ENCODE results near the gene PLEKHH2.
"Not testable (repeated sequence)": the region's sequence is repeated elsewhere in the genome, so short reads cannot be mapped to it uniquely, and the experiment has no call there.

The PLEKHH2 gene

GRCh38 chr2:43636621-43637020, 439 bp upstream of the PLEKHH2 start:
- peak in 1 of 2 experiments; percentile 3 for DNase-seq (ENCODE audit: low read depth in 2 of 2)

- DNase-seq (ENCODE audit: low read depth in 2 of 2) = no peak
Observed at GRCh38 chr2:43642363-43642762, 5.3 kb downstream of the PLEKHH2 start.

DNA sequence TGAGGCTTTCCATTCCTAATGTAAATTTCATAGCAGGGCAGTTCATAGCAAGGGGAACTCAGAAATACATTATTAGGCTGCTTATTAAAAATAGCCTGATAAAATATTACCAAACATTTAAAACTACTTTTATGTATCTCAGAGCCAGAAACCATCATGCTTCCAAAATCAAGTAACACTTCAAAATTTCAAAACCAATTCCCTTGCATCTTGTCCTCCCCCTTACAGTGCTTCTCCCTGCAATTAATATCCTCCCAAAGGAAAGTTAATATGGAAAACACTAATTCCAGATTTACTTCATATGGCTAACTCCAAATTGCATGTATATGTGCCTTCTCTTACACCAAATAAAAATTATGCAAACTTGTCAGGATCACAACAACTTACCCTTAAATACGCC, 6.6 kb downstream of the PLEKHH2 start:
- DNase-seq (ENCODE audit: low read depth in 2 of 2) = no peak

DNA sequence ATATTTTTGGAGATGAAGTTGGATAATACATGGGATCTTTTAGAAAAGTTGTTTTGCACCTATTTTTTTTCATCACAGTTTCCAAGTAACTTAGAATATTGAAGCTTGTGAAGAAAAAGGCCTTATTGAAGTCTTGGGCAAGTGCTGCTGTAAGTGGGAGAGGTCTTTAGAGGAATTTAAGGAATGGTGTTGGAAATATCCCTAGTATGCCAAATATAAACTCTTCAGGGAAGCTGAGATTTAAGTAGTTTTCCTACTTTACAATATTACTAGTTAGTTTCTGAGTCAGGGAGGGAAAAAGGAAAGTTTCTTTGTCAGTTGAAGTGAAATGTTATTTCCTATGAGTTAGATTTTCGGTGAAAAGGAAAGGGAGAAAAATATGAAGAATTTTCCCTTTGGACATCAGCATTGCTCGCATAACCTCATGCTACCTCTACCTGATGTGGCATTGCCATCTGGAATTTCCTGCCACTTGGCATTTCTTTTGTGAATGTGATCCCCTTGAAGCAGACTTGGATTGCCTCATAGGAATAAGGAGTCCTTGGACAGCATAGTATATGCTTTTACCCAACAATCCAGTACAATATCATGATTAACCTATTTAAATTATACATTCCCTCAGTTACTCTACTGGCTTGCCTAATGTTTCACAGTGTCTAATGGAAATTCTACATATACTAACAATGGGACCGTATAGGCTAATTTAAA, 12.1 kb downstream of the PLEKHH2 start:
- DNase-seq (ENCODE audit: low read depth in 2 of 2) = no peak

- DNase-seq (ENCODE audit: low read depth in 2 of 2) = no peak
Observed at GRCh38 chr2:43653506-43653905, 16.4 kb downstream of the PLEKHH2 start.

- DNase-seq (ENCODE audit: low read depth in 2 of 2) = no peak
Observed at GRCh38 chr2:43657241-43657640, 20.2 kb downstream of the PLEKHH2 start.

- DNase-seq (ENCODE audit: low read depth in 2 of 2) = no peak
Observed at GRCh38 chr2:43675646-43676321, 38.7 kb downstream of the PLEKHH2 start.

GRCh38 chr2:43676322-43677050, 39.4 kb downstream of the PLEKHH2 start, which contains the start of gene C1GALT1C1L:
Gene C1GALT1C1L, minus strand, starts transcription at chr2:43676429. Its CDS starts 107 bp downstream, at chr2:43676322.
- DNase-seq (ENCODE audit: low read depth in 2 of 2) = peak; percentile 8 to 38

DNA sequence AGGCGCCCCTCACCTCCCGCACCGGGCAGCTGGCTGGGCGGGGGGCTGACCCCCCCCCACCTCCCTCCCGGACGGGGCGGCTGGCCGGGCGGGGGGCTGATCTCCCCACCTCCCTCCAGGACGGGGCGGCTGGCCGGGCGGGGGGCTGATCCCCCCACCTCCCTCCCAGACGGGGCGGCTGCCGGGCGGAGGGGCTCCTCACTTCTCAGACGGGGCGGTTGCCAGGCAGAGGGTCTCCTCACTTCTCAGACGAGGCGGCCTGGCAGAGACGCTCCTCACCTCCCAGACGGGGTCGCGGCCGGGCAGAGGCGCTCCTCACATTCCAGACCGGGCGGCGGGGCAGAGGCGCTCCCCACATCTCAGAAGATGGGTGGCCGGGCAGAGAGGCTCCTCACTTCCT, 40.7 kb downstream of the PLEKHH2 start:
- not testable (repeated sequence) for DNase-seq (ENCODE audit: low read depth in 2 of 2)

- no peak for DNase-seq (ENCODE audit: low read depth in 2 of 2)
Observed at GRCh38 chr2:43685357-43685756, 48.3 kb downstream of the PLEKHH2 start.

GRCh38 chr2:43689999-43690398, 52.9 kb downstream of the PLEKHH2 start:
- DNase-seq (ENCODE audit: low read depth in 2 of 2) = no peak

- no peak for DNase-seq (ENCODE audit: low read depth in 2 of 2)
Observed at GRCh38 chr2:43692428-43692994, 55.5 kb downstream of the PLEKHH2 start.

DNA sequence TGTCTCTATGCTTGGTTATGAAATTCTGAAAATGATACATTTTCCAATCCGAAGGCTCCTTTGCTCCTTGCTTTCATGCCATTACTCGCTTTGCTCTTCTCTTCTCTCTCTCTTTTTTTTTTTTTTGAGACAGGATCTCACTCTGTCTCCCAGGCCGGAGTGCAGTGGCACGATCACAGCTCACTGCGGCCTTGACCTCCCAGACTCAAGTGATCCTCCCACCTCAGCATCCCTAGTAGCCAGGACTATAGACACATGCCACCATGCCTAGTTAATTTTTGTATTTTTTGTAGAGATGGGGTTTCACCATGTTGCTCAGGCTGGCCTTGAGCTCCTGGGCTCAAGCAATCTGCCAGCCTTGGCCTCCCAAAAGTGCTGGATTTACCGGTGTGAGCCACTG, 61.1 kb downstream of the PLEKHH2 start:
- not testable (repeated sequence) for DNase-seq (ENCODE audit: low read depth in 2 of 2)

DNA sequence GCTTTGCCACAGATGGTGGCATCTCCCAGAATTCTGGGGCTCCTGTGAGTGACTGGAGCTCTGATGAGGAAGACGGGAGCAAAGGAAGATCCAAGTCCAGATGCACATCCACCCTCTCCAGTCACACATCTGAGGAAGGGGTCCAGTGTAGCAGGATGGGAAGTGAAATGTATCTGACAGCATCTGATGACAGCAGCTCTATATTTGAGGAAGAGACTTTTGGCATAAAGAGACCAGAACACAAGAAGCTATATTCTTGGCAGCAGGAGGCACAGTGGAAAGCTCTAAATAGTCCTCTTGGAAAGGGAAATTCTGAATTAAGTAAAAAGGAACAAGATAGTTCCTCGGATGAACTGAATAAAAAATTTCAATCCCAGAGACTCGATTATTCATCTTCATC, 62.7 kb downstream of the PLEKHH2 start:
- DNase-seq (ENCODE audit: low read depth in 2 of 2) = no peak

DNA sequence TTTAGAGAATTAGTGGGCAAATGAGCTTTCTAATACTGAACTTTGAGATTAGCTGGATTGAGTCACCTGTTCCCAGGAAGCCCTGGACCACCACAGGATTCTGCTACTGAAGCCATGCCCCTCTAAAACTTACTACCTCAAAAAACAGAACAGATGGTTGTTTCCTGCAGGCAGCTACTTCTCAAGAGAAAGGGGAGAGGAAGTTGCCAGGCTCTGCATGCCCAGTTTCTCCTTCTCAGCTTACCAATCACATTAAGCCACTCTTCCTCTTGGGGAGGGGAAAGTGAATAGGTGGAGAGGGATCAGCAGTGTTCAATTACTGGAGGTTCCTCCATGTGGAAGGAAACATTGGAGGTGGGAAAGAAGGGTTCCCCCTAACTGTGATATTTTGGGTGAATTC, 64.1 kb downstream of the PLEKHH2 start:
- DNase-seq (ENCODE audit: low read depth in 2 of 2) = no peak

DNA sequence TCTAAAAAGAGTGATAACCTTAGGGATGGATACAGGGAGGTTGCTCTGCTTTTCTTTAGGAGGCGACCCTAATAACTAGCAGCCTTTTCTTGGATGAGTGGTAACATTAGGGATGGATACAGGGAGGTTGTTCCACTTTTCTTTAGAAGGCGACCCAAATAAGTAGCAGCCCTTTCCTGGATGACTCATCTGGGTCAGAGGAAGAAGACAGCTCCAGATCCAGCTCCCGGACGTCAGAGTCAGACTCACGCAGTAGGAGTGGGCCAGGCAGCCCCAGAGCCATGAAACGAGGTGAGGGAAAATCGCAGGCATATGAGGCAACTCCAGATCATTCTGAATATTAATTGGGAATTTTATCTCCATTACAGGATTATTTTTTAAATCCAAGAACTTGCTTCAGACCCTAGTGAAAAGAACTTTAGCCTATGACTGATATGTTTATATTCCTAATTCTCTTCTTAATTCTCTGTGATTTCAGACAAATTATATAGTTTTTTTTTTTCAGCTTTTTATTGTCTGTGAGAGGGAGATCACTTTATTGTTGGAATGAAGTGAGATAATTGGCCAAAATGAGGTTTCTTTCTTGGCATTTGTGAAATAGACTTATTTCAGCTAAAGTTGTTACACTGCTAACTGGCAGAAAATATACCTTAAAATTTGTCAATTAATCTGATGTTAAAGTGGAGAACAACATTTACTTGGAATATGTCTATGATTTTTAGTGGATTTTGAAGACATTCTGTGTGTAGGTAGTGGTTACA, 70.4 kb downstream of the PLEKHH2 start:
- no peak for DNase-seq (ENCODE audit: low read depth in 2 of 2)

- no peak for DNase-seq (ENCODE audit: low read depth in 2 of 2)
Observed at GRCh38 chr2:43708178-43708577, 71.1 kb downstream of the PLEKHH2 start.

DNA sequence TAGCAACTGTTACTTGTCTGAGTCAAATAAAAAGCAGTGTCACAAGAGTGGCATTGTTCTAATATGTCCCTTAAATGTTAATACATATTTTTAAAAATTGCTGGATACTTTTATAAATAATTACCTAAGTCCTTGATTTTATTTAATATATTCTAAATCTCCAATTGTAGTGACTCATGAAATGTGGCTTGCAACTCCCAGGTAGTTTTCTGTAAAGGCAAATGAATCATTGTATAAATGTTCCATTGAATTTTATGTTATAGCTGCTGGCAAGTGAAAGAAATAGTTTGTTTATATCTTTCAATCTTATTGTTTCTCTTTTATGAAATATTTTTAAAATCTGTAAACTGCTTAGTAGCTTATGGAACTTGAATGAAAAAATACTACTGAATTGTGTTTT, 71.8 kb downstream of the PLEKHH2 start:
- no peak for DNase-seq (ENCODE audit: low read depth in 2 of 2)

- no peak for DNase-seq (ENCODE audit: low read depth in 2 of 2)
Observed at GRCh38 chr2:43710866-43711265, 73.8 kb downstream of the PLEKHH2 start.

DNA sequence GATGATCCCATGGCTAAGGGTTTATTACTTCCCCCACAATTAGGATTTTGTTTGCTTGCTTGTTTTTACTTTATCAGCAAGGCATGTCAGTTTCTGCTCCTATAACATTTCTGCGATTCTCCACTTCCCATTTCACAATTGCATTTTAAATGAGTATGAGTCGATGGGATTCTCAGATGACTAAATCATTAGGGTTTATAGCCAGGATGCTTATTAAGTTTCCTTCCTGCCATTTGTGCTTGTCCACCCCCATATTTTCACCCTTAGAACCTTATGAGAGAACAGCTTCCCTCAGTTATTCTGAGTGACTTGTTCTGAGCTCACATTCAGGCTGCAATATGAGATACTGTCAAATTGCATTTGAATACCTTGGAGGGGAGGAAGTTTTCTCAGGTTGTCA, 77.1 kb downstream of the PLEKHH2 start:
- no peak for DNase-seq (ENCODE audit: low read depth in 2 of 2)

- DNase-seq (ENCODE audit: low read depth in 2 of 2) = no peak
Observed at GRCh38 chr2:43715300-43716098, 78.4 kb downstream of the PLEKHH2 start.

All from stimulated activated CD4-positive, alpha-beta T cell treated with anti-CD3 and anti-CD28 coated beads, Interleukin-12 subunit alpha, Interleukin-12 subunit beta, amount 100 ng/mL, for 24 hours (primary cell).